K562 (cell line): ENCODE results near the gene CDKN2B-AS1. TPM values are rescaled to one million over a fixed set of nuclear protein-coding genes. Genes with fewer than 3 reads are reported as not detected.

Source experiments
- ATAC-seq: fragments of 200-7000 bp; cut with Tn5 transposase; 3 replicates; pipeline ENCODE4 v1.9.1; 2020; ENCODE audit warnings: moderate library complexity
- BruUV-seq: library from RNA; stranded (reverse); fragments of 400-500 nt; replicated peaks from 2 replicates; lab custom pipeline; 2021; lab: Mats Ljungman, UMichigan
- CTCF ChIA-PET: fragments of 300-600 bp; formaldehyde crosslinking; extraction: SDS; loops from one replicate; lab custom pipeline; 2021; ENCODE audit warnings: low intra/inter-chr PET ratio; lab: Yijun Ruan, JAX
- POLR2A ChIA-PET: fragments of 300-600, 350-650 bp; sonication (Branson Sonifier 250); formaldehyde crosslinking; extraction: SDS; loops from one replicate; lab custom pipeline; 2021; ENCODE audit warnings: antibody characterized with exemption, inconsistent platforms; lab: Yijun Ruan, JAX
- DNase-seq, 4 experiments: peaks; one replicate each; pipeline versions ENCODE4 v3.0.0 to v3.0.0-alpha.2; 2011 to 2018; ENCODE audit warnings: low spot score in 3 of 4, mixed read lengths in 3 of 4; ENCODE audit errors: extremely low read depth in 1 of 4
- FAIRE-seq: peaks from 2 replicates; lab custom pipeline; 2011; peaks lifted over from hg19 to GRCh38; lab: Jason Lieb, UNC
- H2AFZ ChIP-seq: 2 replicates; pipeline ENCODE4 v1.6.0; 2011; ENCODE audit warnings: low read depth, low read length, control low read depth, inconsistent platforms
- H3K27ac ChIP-seq: fragments of 200-600 bp; 3 replicates; pipeline ENCODE4 v1.8.0; 2011; ENCODE audit warnings: low read depth, mild to moderate bottlenecking, control low read depth, inconsistent platforms, low read length, moderate library complexity, mixed read lengths; ENCODE audit errors: extremely low read depth
- H3K27me3 ChIP-seq, 2 experiments: fragments of 300-600 bp in 1 of 2; 2 replicates in 1 of 2; 3 replicates in 1 of 2; pipeline versions ENCODE4 v1.6.0 to v1.8.0; 2011; ENCODE audit warnings: inconsistent platforms in 2 of 2, low read length in 2 of 2, mild to moderate bottlenecking in 1 of 2, mixed read lengths in 1 of 2, moderate library complexity in 1 of 2; ENCODE audit not compliant: control insufficient read depth in 2 of 2, insufficient read depth in 2 of 2
- H3K36me3 ChIP-seq: fragments of 300-600 bp; 3 replicates; pipeline ENCODE4 v1.8.0; 2011; ENCODE audit warnings: mild to moderate bottlenecking, low read length, inconsistent platforms; ENCODE audit not compliant: control insufficient read depth, insufficient read depth
- H3K4me1 ChIP-seq, 2 experiments: fragments of 200-600 bp in 1 of 2; replicated peaks in 1 of 2; 2 replicates in 1 of 2; 3 replicates in 1 of 2; pipeline versions ENCODE4 v1.5.1 to v1.8.0; 2011; ENCODE audit warnings: inconsistent platforms in 2 of 2, low read length in 2 of 2, mild to moderate bottlenecking in 1 of 2, mixed read lengths in 1 of 2, moderate library complexity in 1 of 2; ENCODE audit not compliant: control insufficient read depth in 2 of 2, insufficient read depth in 2 of 2
- H3K4me2 ChIP-seq: 2 replicates; pipeline ENCODE4 v1.6.1; 2011; ENCODE audit warnings: low read length, control low read depth, inconsistent platforms, mixed read lengths; ENCODE audit not compliant: insufficient read depth
- H3K4me3 ChIP-seq: fragments of 200-600 bp; sonication (generic), shearing (Covaris generic); 2 replicates; pipeline ENCODE4 v1.5.1; 2016; ENCODE audit warnings: control low read depth, inconsistent platforms
- H3K79me2 ChIP-seq: fragments of 200-600 bp; 3 replicates; pipeline ENCODE4 v1.8.0; 2011; ENCODE audit warnings: low read length, inconsistent platforms; ENCODE audit not compliant: control insufficient read depth, insufficient read depth
- H3K9ac ChIP-seq, 2 experiments: 2 replicates each; pipeline versions ENCODE4 v1.6.0 to v1.6.1; 2011; ENCODE audit warnings: low read depth in 2 of 2, low read length in 2 of 2, control low read depth in 1 of 2, inconsistent platforms in 1 of 2, mild to moderate bottlenecking in 1 of 2, mixed read lengths in 1 of 2; ENCODE audit not compliant: insufficient read depth in 1 of 2
- H3K9me1 ChIP-seq: one replicate; pipeline ENCODE4 v1.6.0; 2011; ENCODE audit warnings: inconsistent platforms, mild to moderate bottlenecking, low read length, moderate library complexity; ENCODE audit not compliant: control insufficient read depth, insufficient read depth
- H3K9me3 ChIP-seq: replicated peaks from 2 replicates; pipeline ENCODE4 v1.5.1; 2011; ENCODE audit warnings: low read depth, low read length, inconsistent platforms; ENCODE audit not compliant: control insufficient read depth, insufficient read depth
- H4K20me1 ChIP-seq: replicated peaks from 2 replicates; pipeline ENCODE4 v1.6.1; 2011; ENCODE audit warnings: low read length, inconsistent platforms, mixed read lengths; ENCODE audit not compliant: control insufficient read depth, insufficient read depth
- EHMT2 ChIP-seq: fragments of 450-650 bp; IDR thresholded peaks from 2 replicates; pipeline ENCODE4 v1.6.1; 2018; ENCODE audit warnings: antibody characterized with exemption
- FOXJ2 ChIP-seq: fragments of 200-800 bp; sonication (Bioruptor generic); IDR thresholded peaks from 2 replicates; pipeline ENCODE4 v1.6.1; 2016; ENCODE audit warnings: missing genetic modification characterization, missing compliant biosample characterization
- HDGF ChIP-seq: fragments of 450-650 bp; IDR thresholded peaks from 2 replicates; pipeline ENCODE4 v1.6.1; 2016
- KAT2B ChIP-seq: IDR thresholded peaks from one replicate; pipeline ENCODE4 v1.6.1; 2012; ENCODE audit warnings: low read depth, mild to moderate bottlenecking, control low read depth, inconsistent platforms, low read length, moderate library complexity
- NBN ChIP-seq: fragments of 450-650 bp; IDR thresholded peaks from 2 replicates; pipeline ENCODE4 v1.6.1; 2016; ENCODE audit warnings: low read depth, mild to moderate bottlenecking
- STAT5B ChIP-seq: fragments of 250-450 bp; sonication (Bioruptor Pico); IDR thresholded peaks from 2 replicates; pipeline ENCODE4 v1.8.0; 2021; ENCODE audit warnings: mild to moderate bottlenecking, inconsistent platforms
- ZNF12 ChIP-seq: sonication (generic); formaldehyde crosslinking; IDR thresholded peaks from 2 replicates; pipeline ENCODE4 v1.4.0; 2020; ENCODE audit warnings: mild to moderate bottlenecking, missing genetic modification reagents
- ZNF696 ChIP-seq: fragments of 250-450 bp; sonication (Bioruptor Pico); conservative IDR thresholded peaks from 2 replicates; pipeline ENCODE4 v1.4.0; 2020; ENCODE audit warnings: mild to moderate bottlenecking, moderate library complexity
- WGBS: fragments of 100-300 bp; shearing (Covaris generic); methylation state at CpG from one replicate; pipeline ENCODE4 v1.1.6; 2016; ENCODE audit warnings: low coverage, mixed read lengths; ENCODE audit not compliant: insufficient coverage; ENCODE audit errors: missing lambda C conversion rate; 5-methylcytosine and 5-hydroxymethylcytosine counted together
- in situ Hi-C: fragments of 300-500 bp; cut with MboI; formaldehyde crosslinking; loops from 4 replicates; pipeline ENCODE4 v1.15.0; 2018; ENCODE audit warnings: inconsistent platforms, mixed read lengths
- intact Hi-C: fragments of 100-400 bp; cut with micrococcal nuclease; formaldehyde crosslinking; loops from 2 replicates; pipeline ENCODE4 v1.14.2; 2022
- polyA plus RNA-seq, 8 experiments: library from polyadenylated mRNA; depleted of rRNA in 4 of 8; stranded (reverse) in 5 of 8; unstranded in 3 of 8; fragments of >200 nt; fragmentation: Nextera tagmentation in 2 of 8; fragmentation: Illumina TruSeq in 1 of 8; extraction: Ambion mirVana in 2 of 8; extraction: Trizol in 1 of 8; gene quantifications; 2 replicates each; pipeline versions ENCODE4 v1.2.1 to v1.2.3, GENCODE V29; 2011 to 2014; ENCODE audit warnings: inconsistent platforms in 1 of 8, missing spikeins in 1 of 8
- total RNA-seq, 7 experiments: library from RNA; depleted of rRNA in 6 of 7; stranded (reverse); fragments of >200 nt in 6 of 7; fragmentation: Illumina TruSeq in 2 of 7; extraction: Trizol in 2 of 7; gene quantifications; 2 replicates each; pipeline versions ENCODE4 v1.2.1 to v1.2.3, GENCODE V29; 2011 to 2021; ENCODE audit warnings: low replicate concordance in 1 of 7
- TF ChIP-seq, protein P1 (sequence below): fragments of 450-650 bp; IDR thresholded peaks from 2 replicates; pipeline ENCODE4 v1.6.1; 2017; ENCODE audit warnings: antibody characterized with exemption
- TF ChIP-seq, protein P2 (sequence below): fragments of 450-650 bp; formaldehyde crosslinking; IDR thresholded peaks from 2 replicates; pipeline ENCODE4 v1.4.0; 2020; ENCODE audit warnings: mild to moderate bottlenecking
- TF ChIP-seq, protein P3 (sequence below): sonication (generic); formaldehyde crosslinking; IDR thresholded peaks from 2 replicates; pipeline ENCODE4 v1.8.1; 2022; ENCODE audit warnings: missing genetic modification reagents
- TF ChIP-seq, protein P4 (sequence below): sonication (generic); formaldehyde crosslinking; IDR thresholded peaks from 2 replicates; pipeline ENCODE4 v1.5.0; 2020; ENCODE audit warnings: missing genetic modification reagents

The CDKN2B-AS1 gene
- total and polyA plus RNA-seq, 9 of the 15 experiments (the other 6 are each of a cell fraction or from before 2014, with no cell fraction given) = not detected

DNA sequence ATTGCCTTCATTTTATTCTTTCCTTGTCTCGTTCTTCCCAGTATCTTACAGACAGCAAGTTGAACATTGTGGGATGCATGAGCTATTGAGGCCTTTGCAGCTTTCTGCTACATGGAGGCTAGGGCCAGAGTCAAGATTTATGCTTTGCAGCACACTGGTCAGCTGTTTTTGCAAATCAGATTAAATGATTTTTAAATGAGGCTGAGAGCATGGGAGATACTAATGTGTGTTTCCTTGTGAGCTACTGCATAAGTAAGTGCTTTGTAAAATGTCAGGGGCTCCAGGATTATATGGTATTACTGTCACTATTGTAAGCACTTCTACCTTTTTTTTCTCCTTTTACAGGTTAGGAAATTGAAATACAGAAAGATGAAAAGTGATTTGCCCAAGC lies 125.6 kb downstream of the CDKN2B-AS1 start:
- ChIA-PET POLR2A (no interaction called here), CTCF (no interaction called here)
- FAIRE-seq (no peak), ATAC-seq (no peak), DNase-seq (no peak)
- no peak overlapping the region for H3K27ac ChIP-seq
- intact Hi-C loops (no loop called here), in situ Hi-C loops (no loop called here)
- no CpG with 5 or more reads among the region's 1 CpG for WGBS
- no peak overlapping the region for H3K4me3 ChIP-seq
- H4K20me1 ChIP-seq = no peaks in the 10 kb centered on the region
- no peak overlapping the region for H2AFZ ChIP-seq
- H3K4me2 ChIP-seq = no peak overlapping the region
- no peaks in the 10 kb centered on the region for H3K79me2 ChIP-seq
- BruUV-seq = no TSS peak
- TF ChIP-seq KAT2B = no peak
- TF ChIP-seq STAT5B (CRISPR knock-in tag) = no peak
- TF ChIP-seq FOXJ2 (tag) = no peak
- no peak for TF ChIP-seq HDGF
- TF ChIP-seq, protein P1, sequence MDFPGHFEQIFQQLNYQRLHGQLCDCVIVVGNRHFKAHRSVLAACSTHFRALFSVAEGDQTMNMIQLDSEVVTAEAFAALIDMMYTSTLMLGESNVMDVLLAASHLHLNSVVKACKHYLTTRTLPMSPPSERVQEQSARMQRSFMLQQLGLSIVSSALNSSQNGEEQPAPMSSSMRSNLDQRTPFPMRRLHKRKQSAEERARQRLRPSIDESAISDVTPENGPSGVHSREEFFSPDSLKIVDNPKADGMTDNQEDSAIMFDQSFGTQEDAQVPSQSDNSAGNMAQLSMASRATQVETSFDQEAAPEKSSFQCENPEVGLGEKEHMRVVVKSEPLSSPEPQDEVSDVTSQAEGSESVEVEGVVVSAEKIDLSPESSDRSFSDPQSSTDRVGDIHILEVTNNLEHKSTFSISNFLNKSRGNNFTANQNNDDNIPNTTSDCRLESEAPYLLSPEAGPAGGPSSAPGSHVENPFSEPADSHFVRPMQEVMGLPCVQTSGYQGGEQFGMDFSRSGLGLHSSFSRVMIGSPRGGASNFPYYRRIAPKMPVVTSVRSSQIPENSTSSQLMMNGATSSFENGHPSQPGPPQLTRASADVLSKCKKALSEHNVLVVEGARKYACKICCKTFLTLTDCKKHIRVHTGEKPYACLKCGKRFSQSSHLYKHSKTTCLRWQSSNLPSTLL = no peak
- TF ChIP-seq, protein P2, sequence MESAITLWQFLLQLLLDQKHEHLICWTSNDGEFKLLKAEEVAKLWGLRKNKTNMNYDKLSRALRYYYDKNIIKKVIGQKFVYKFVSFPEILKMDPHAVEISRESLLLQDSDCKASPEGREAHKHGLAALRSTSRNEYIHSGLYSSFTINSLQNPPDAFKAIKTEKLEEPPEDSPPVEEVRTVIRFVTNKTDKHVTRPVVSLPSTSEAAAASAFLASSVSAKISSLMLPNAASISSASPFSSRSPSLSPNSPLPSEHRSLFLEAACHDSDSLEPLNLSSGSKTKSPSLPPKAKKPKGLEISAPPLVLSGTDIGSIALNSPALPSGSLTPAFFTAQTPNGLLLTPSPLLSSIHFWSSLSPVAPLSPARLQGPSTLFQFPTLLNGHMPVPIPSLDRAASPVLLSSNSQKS (CRISPR knock-in tag) = no peak
- TF ChIP-seq EHMT2 = no peak
- no peak for TF ChIP-seq NBN
- TF ChIP-seq ZNF696 = no peak
- TF ChIP-seq, protein P3, sequence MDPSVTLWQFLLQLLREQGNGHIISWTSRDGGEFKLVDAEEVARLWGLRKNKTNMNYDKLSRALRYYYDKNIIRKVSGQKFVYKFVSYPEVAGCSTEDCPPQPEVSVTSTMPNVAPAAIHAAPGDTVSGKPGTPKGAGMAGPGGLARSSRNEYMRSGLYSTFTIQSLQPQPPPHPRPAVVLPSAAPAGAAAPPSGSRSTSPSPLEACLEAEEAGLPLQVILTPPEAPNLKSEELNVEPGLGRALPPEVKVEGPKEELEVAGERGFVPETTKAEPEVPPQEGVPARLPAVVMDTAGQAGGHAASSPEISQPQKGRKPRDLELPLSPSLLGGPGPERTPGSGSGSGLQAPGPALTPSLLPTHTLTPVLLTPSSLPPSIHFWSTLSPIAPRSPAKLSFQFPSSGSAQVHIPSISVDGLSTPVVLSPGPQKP (CRISPR knock-in tag) = no peak
- TF ChIP-seq, protein P4, sequence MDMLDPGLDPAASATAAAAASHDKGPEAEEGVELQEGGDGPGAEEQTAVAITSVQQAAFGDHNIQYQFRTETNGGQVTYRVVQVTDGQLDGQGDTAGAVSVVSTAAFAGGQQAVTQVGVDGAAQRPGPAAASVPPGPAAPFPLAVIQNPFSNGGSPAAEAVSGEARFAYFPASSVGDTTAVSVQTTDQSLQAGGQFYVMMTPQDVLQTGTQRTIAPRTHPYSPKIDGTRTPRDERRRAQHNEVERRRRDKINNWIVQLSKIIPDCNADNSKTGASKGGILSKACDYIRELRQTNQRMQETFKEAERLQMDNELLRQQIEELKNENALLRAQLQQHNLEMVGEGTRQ (CRISPR knock-in tag) = no peak
- TF ChIP-seq ZNF12 (CRISPR knock-in tag) = no peak
- no peak overlapping the region for H3K9ac ChIP-seq
- no peaks in the 10 kb centered on the region for H3K9me1 ChIP-seq
- no peaks in the 10 kb centered on the region for H3K27me3 ChIP-seq
- H3K4me1 ChIP-seq = no peaks in the 10 kb centered on the region
- no peaks in the 10 kb centered on the region for H3K9me3 ChIP-seq
- H3K36me3 ChIP-seq = no peaks in the 10 kb centered on the region
